Testis (tissue), 3 donors: ENCODE results near the gene CASP5. TPM values are rescaled to one million over a fixed set of nuclear protein-coding genes. Genes with fewer than 3 reads are reported as not detected.

Experiments
- DNase-seq: peaks from one replicate; pipeline ENCODE4 v3.0.0-alpha.2; 2019
- H3K27ac ChIP-seq, 2 donors: fragments of 200-600 bp; sonication (generic); one replicate each; pipeline ENCODE4 v1.5.1; 2019
- H3K27me3 ChIP-seq: fragments of 200-600 bp; sonication (generic); one replicate; pipeline ENCODE4 v1.5.1; 2019
- H3K36me3 ChIP-seq: fragments of 200-600 bp; sonication (generic); one replicate; pipeline ENCODE4 v1.5.1; 2017; ENCODE audit warnings: low read depth; ENCODE audit errors: missing control alignments
- H3K4me1 ChIP-seq: fragments of 200-600 bp; sonication (generic); one replicate; pipeline ENCODE4 v1.5.1; 2019
- H3K4me3 ChIP-seq, 2 donors: fragments of 200-600 bp; sonication (generic); one replicate each; pipeline ENCODE4 v1.5.1; 2017 to 2019
- H3K9me3 ChIP-seq: fragments of 200-600 bp; sonication (generic); one replicate; pipeline ENCODE4 v1.5.1; 2017
- POLR2A ChIP-seq: fragments of 450-650 bp; IDR thresholded peaks from one replicate; pipeline ENCODE4 v1.6.1; 2017; ENCODE audit warnings: antibody characterized with exemption, mild to moderate bottlenecking, moderate library complexity
- WGBS, 2 donors: methylation state at CpG; one replicate each; pipeline ENCODE4 v1.1.5; 2018; 5-methylcytosine and 5-hydroxymethylcytosine counted together
- intact Hi-C: fragments of 100-400 bp; cut with DNase I; formaldehyde crosslinking; loops from one replicate; pipeline ENCODE4 v1.15.1; 2023; ENCODE audit warnings: low total_unique reads
- polyA plus RNA-seq: library from polyadenylated mRNA; stranded (reverse); fragments of 350-450 nt; fragmentation: Illumina TruSeq; extraction: RNeasy Lipid Tissue Mini Kit (QIAGEN cat#74804); gene quantifications from one replicate; pipeline ENCODE4 v1.2.3, GENCODE V29; 2014; ENCODE audit warnings: low read depth, low replicate concordance; ENCODE audit not compliant: insufficient read depth
- total RNA-seq, 2 donors: library from RNA; depleted of rRNA; stranded (reverse); fragments of >200 nt; gene quantifications; one replicate each; pipeline ENCODE4 v1.2.3, GENCODE V29; 2016
- TF ChIP-seq, protein P1 (sequence below), 3 experiments: fragments of 450-650 bp in 2 of 3; fragments of 200-600 bp in 1 of 3; sonication (generic) in 1 of 3; IDR thresholded peaks; one replicate each; pipeline ENCODE4 v1.5.1; 2016 to 2019; ENCODE audit warnings: antibody characterized with exemption in 3 of 3, mild to moderate bottlenecking in 2 of 3, moderate library complexity in 1 of 3

The CASP5 gene
- total and polyA plus RNA-seq, 3 donors from 2014 or later = 0.37 TPM; not detected in 2

DNA sequence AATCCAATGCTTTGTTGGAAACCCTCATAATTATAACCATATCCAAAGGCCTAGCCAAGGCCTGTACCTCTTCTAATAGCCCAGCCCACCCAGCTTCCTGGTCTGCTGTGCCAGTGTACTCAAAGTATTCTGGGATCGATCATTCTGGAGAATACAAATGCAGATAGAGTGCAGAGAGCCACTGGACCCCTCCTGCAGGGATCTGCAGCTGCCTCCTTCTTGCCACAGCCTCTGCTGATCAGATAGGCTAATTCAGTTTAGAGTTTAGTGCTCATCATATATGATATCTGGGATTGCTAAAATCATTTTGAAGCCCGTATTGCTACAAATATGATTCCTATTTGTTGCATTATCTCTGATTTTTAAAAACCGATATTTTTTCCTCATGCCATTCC lies 17.5 kb downstream of the CASP5 start:
- intact Hi-C loops = no loop called here
- Histone ChIP-seq H3K27ac (no peak overlapping the region), H3K9me3 (no peaks in the 10 kb centered on the region), H3K4me3 (no peak overlapping the region), H3K4me1 (no peaks in the 10 kb centered on the region), H3K36me3 (no peaks in the 10 kb centered on the region), H3K27me3 (no peaks in the 10 kb centered on the region)
- no peak for DNase-seq
- TF ChIP-seq, protein P1, sequence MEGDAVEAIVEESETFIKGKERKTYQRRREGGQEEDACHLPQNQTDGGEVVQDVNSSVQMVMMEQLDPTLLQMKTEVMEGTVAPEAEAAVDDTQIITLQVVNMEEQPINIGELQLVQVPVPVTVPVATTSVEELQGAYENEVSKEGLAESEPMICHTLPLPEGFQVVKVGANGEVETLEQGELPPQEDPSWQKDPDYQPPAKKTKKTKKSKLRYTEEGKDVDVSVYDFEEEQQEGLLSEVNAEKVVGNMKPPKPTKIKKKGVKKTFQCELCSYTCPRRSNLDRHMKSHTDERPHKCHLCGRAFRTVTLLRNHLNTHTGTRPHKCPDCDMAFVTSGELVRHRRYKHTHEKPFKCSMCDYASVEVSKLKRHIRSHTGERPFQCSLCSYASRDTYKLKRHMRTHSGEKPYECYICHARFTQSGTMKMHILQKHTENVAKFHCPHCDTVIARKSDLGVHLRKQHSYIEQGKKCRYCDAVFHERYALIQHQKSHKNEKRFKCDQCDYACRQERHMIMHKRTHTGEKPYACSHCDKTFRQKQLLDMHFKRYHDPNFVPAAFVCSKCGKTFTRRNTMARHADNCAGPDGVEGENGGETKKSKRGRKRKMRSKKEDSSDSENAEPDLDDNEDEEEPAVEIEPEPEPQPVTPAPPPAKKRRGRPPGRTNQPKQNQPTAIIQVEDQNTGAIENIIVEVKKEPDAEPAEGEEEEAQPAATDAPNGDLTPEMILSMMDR (IDR thresholded peaks at IDR 0.05) = no peak
- TF ChIP-seq POLR2A = no peak
- 78 to 92% methylated on average over 3 of the region's 3 CpGs for WGBS, 2 donors

DNA sequence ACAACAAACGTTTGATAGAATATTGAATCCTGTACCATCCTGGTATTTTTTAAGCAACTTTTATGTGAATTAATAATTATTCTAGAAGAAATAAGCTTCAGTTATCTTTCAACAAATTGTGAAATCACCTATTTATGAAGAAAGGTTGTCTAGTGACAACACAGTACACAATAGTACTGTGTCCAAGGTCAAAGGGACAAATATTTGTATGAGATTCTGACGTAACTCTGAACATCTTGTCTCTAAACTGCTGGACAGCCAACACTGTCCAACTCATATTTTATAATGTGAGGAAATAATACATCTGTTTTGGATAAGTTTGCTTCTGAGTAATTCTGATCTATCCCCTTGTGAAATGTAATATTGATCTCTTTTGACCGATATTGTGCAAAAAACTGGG lies 18.9 kb downstream of the CASP5 start:
- WGBS, 2 donors = 69 to 75% methylated on average over 3 of the region's 3 CpGs
- Histone ChIP-seq H3K9me3 (no peaks in the 10 kb centered on the region), H3K36me3 (no peaks in the 10 kb centered on the region), H3K27me3 (no peaks in the 10 kb centered on the region), H3K27ac (no peak overlapping the region), H3K4me3 (no peak overlapping the region), H3K4me1 (no peaks in the 10 kb centered on the region)
- TF ChIP-seq POLR2A = no peak
- TF ChIP-seq, protein P1 (IDR thresholded peaks at IDR 0.05) = no peak
- DNase-seq = no peak
- intact Hi-C loops = no loop called here

DNA sequence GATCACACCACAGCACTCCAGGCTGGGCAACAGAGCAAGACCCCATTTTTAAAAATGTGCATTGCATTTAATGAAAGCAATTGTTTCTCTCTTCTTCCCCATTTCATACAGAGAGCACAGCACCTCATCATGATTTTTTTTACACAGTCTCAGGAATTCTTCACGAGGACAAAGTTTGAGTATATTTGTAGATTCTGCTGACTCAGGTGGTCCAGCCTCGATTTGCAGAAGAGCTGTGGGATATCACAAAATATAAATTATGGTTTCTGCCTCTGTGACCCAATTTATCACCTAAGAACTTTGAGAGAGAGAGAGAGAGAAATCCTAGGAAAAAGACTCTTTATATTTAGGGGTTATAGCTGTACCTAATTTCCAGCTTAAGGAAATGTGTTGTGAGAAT lies 19.8 kb downstream of the CASP5 start:
- no peaks in the 10 kb centered on the region for H3K4me1 ChIP-seq
- no peak for DNase-seq
- 69 to 81% methylated on average over 2 of the region's 2 CpGs for WGBS, 2 donors
- no peaks in the 10 kb centered on the region for H3K36me3 ChIP-seq
- H3K27ac ChIP-seq = no peak overlapping the region
- H3K9me3 ChIP-seq = no peaks in the 10 kb centered on the region
- H3K4me3 ChIP-seq = no peak overlapping the region
- intact Hi-C loops = no loop called here
- no peak for TF ChIP-seq POLR2A
- TF ChIP-seq, protein P1 (IDR thresholded peaks at IDR 0.05) = no peak
- H3K27me3 ChIP-seq = no peaks in the 10 kb centered on the region

DNA sequence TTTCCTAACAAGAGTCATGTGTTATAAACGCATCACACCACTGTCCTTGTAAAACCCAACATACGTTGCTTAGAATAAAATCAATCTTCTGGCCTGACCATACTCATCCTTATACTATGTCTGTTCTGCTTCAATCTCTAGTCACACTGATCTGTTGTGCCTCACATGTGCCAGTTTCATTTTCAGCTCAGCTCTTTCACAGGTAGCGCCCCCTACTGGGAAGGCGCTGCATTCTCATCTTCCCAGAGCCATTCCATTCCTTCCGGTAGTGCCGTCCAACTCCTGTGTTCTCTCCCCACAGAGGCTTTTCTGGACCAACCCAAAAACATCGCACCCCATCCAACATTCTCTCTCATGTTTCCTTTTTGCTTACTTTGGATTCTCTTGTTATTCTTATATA lies 22.2 kb downstream of the CASP5 start:
- TF ChIP-seq, protein P1 (IDR thresholded peaks at IDR 0.05) = peak in 2 of 3 experiments; percentile 65 to 70
- TF ChIP-seq POLR2A = no peak
- H3K27me3 ChIP-seq = no peaks in the 10 kb centered on the region
- H3K27ac ChIP-seq = no peak overlapping the region
- H3K36me3 ChIP-seq = no peaks in the 10 kb centered on the region
- peak overlapping the region in 1 of 2 donors; percentile 6 for H3K4me3 ChIP-seq
- DNase-seq = peak; percentile 73
- no peaks in the 10 kb centered on the region for H3K9me3 ChIP-seq
- WGBS, 2 donors = 52 to 63% methylated on average over 7 of the region's 7 CpGs
- H3K4me1 ChIP-seq = no peaks in the 10 kb centered on the region
- intact Hi-C loops = no loop called here

DNA sequence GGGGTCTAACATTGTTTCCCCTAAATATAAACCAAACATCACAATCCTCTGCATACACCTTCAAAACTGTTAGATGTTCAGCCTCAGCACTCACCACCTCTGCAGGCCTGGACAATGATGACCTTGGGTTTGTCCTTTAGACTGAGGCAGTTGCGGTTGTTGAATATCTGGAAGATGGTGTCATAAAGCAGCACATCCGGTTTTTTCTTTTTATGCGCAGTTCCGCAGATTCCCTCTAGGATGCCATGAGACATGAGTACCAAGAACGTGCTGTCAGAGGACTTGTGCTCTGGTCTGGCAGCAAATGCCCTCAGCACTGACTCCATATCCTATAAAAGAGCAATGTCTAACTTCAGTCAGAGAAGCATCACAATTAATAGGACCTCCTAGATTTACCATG lies 22.8 kb downstream of the CASP5 start:
- TF ChIP-seq, protein P1 (IDR thresholded peaks at IDR 0.05) = no peak
- no peak for TF ChIP-seq POLR2A
- 63 to 70% methylated on average over 5 of the region's 5 CpGs for WGBS, 2 donors
- DNase-seq = peak; percentile 21
- Histone ChIP-seq H3K4me3 (peak overlapping the region in 1 of 2 donors; percentile 6), H3K36me3 (no peaks in the 10 kb centered on the region), H3K27ac (no peak overlapping the region), H3K27me3 (no peaks in the 10 kb centered on the region), H3K9me3 (no peaks in the 10 kb centered on the region), H3K4me1 (no peaks in the 10 kb centered on the region)
- intact Hi-C loops = no loop called here
